GM12891 (cell line): ENCODE data around the gene PEX11A.

Source experiments
- POLR2A ChIP-seq: IDR thresholded peaks from 2 replicates; pipeline ENCODE4 v1.6.1; 2011; ENCODE audit warnings: low read depth, low read length, control low read depth
- POLR2AphosphoS5 ChIP-seq: IDR thresholded peaks from 2 replicates; pipeline ENCODE4 v1.6.1; 2011; ENCODE audit warnings: low read depth, low read length, control low read depth

DNA sequence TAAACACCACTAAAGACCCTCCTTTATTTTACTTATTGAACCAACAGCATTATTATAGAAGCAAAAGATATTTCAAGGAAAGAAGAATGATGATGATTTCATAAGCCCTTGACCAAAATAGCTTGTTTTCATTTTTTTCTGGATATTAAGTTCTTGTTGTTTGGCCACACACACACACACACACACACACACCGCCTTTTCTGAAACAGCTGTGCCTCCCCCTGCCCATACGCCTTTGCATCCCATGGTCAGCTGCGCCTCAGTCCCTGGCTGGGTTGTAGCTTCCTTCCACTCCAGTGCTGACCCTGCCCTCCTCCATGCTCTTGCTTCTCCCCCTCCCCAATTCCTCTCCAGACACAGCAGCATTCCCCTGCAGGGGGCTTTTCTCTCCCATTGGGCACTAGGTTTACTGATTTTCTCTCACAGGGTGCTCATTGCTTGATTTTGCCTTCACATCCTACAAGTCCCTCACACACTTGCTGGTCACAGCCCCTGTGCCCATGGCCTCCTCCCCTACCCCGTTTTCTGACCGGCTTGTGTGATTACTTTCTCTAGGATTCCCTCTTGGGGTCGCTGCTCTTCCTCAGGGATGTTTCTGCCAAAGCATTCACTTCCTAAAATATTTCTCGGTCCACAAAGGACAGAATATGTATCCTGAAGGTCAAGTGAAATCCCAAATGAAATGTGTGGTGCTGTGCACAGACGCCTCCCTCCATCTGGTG is 42.1 kb upstream of the PEX11A start:
- TF ChIP-seq POLR2A (no peak), POLR2AphosphoS5 (no peak)
